Heart left ventricle (tissue), 16 donors: Measurements from ENCODE around the gene GNGT2. TPM values are rescaled to one million over a fixed set of nuclear protein-coding genes. Genes with fewer than 3 reads are reported as not detected.

Experiments
- ATAC-seq, 4 donors: fragments of 200-7000 bp; cut with Tn5 transposase; one replicate each; pipeline ENCODE4 v1.9.1; 2020 to 2022; ENCODE audit warnings: moderate library complexity in 4 of 4, mild to moderate bottlenecking in 3 of 4, moderate number of reproducible peaks in 1 of 4
- DNase-seq, 5 donors: peaks; one replicate each; pipeline ENCODE4 v3.0.0-alpha.2; 2020
- H3K27ac ChIP-seq, 12 donors: fragments of 200-600 bp; sonication (generic) in 4 of 12; one replicate each; pipeline versions ENCODE4 v1.5.0 to v1.8.0; 2016 to 2022; ENCODE audit warnings: mild to moderate bottlenecking in 2 of 12
- H3K27me3 ChIP-seq, 9 donors: fragments of 200-600 bp; sonication (generic) in 2 of 9; one replicate each; pipeline versions ENCODE4 v1.5.1 to v1.8.0; 2016 to 2022; ENCODE audit warnings: mild to moderate bottlenecking in 3 of 9
- H3K36me3 ChIP-seq, 9 donors: fragments of 200-600 bp; sonication (generic) in 2 of 9; one replicate each; pipeline versions ENCODE4 v1.5.0 to v1.8.0; 2018 to 2022; ENCODE audit warnings: mild to moderate bottlenecking in 2 of 9
- H3K4me1 ChIP-seq, 12 donors: fragments of 200-600 bp; sonication (generic) in 4 of 12; one replicate each; pipeline versions ENCODE4 v1.5.0 to v1.8.0; 2016 to 2022; ENCODE audit warnings: mild to moderate bottlenecking in 3 of 12
- H3K4me3 ChIP-seq, 12 donors: fragments of 200-600 bp; sonication (generic) in 4 of 12; one replicate each; pipeline versions ENCODE4 v1.5.0 to v1.8.0; 2017 to 2022; ENCODE audit warnings: mild to moderate bottlenecking in 9 of 12, moderate library complexity in 4 of 12
- H3K9me3 ChIP-seq, 12 donors: fragments of 200-600 bp; sonication (generic) in 4 of 12; one replicate each; pipeline versions ENCODE4 v1.5.0 to v1.8.0; 2016 to 2022; ENCODE audit warnings: mild to moderate bottlenecking in 1 of 12
- CTCF ChIP-seq, 12 donors: fragments of 200-600 bp; sonication (generic) in 4 of 12; IDR thresholded peaks; one replicate each; pipeline versions ENCODE4 v1.5.0 to v1.8.0; 2018 to 2022; ENCODE audit warnings: antibody characterized with exemption in 12 of 12, mild to moderate bottlenecking in 5 of 12
- POLR2A ChIP-seq, 2 donors: fragments of 450-650 bp; IDR thresholded peaks; one replicate each; pipeline ENCODE4 v1.6.1; 2017; ENCODE audit warnings: antibody characterized with exemption in 2 of 2, mild to moderate bottlenecking in 2 of 2, moderate library complexity in 2 of 2
- WGBS, 4 donors: extraction: QIAGEN DNeasy Blood & Tissue Kit in 2 of 4; methylation state at CpG; one replicate each; pipeline versions ENCODE4 v1.1.5 to v1.1.7; 2013 to 2018; 5-methylcytosine and 5-hydroxymethylcytosine counted together
- intact Hi-C, 10 donors: fragments of 100-400 bp; cut with DNase I; formaldehyde crosslinking; loops; one replicate each; pipeline versions ENCODE4 v1.11.1 to v1.14.2; 2022
- polyA plus RNA-seq, 2 donors: library from polyadenylated mRNA; stranded (reverse); fragments of 200-250 nt; gene quantifications; one replicate each; pipeline ENCODE4 v1.2.3, GENCODE V29; 2013
- total RNA-seq, 9 donors: library from RNA; depleted of rRNA in 2 of 9; stranded (reverse); fragments of >200 nt in 2 of 9; fragmentation: NEBNext Ultra II Directional in 3 of 9; extraction: Animal tissue kit (Norgen Biotek cat#: 25700) in 3 of 9; gene quantifications; one replicate each; pipeline versions ENCODE4 v1.1.0 to v1.2.4, GENCODE V29; 2016 to 2023
- donor health status: ischemic (EF 13 %, LVEDD 7.1; RV severe dilation, severe dysfunction).
- donor health status: healthy with polysubstance abuse.
- donor health status: DM: no; HTN: yes; CAD: no.
- donor health status: DM: no; HTN: no; CAD: no.
- donor health status: ischemic (EF 25% LVEDD 6.9; RV normal size, moderate dysfunction).
- donor health status: ischemic (EF 25% LVEDD 5.7; RV mildly dilated, moderate dysfunction).
- donor health status: healthy.
- donor health status: DM: yes; HTN: yes; CAD: no.
- donor health status: ischemic (EF 35%, LVEDD 5.7; RV mildly dilated, moderate dysfunction).
- donor health status: nonischemic (EF 11% LVEDD 7.7; RV severe dilation, severe dysfunction).
- donor health status: DM: yes; HTN: yes; CAD: no.
- donor health status: PGD.
- donor health status: ischemic (EF 29% LVEDD 5.4; RV normal size, mild dysfunction).
- donor health status: nonischemic (EF 23%, LVEDD 6.1; RV moderate dilation, normal function).

Gene GNGT2
- total and polyA plus RNA-seq, 11 donors = 0.76 to 4.9 (median 1.5) TPM

DNA sequence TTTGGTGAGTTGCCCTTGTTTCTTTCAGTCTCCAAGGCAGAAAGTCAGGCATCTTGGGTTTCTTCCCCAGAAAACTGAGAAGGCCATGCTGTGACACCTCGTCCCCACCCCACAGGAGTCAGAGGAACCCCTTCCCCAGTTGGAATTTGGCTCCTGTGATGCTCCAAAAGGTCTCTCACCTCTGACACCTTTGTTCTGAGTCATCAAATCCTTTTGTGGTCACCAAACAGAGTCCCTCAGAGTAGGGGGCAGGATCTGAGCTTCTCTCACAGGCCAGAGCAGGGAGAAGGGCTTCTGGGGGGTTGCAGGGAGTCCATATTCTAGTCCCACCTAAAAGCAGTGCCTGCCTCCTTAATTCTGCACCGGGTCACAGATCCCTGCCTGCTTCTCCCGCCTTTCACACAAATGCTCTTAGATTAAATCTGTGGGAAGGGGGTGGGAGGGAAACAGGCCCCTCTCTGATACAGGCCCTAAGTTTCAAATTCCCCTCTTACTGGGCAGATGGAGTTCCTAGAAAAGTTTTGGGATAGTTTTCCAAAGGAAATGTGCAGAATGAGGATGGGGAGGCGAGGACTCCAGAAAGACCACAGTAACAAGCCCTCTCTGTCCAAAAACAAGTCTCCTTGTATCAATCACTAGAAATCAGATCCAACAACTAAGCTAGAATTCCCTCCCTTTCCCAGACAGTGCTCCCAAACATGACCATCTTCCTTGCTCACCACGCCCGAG, 18.9 kb upstream of the GNGT2 start:
- no peaks in the 10 kb centered on the region for H3K36me3 ChIP-seq
- ATAC-seq = no peak

DNA sequence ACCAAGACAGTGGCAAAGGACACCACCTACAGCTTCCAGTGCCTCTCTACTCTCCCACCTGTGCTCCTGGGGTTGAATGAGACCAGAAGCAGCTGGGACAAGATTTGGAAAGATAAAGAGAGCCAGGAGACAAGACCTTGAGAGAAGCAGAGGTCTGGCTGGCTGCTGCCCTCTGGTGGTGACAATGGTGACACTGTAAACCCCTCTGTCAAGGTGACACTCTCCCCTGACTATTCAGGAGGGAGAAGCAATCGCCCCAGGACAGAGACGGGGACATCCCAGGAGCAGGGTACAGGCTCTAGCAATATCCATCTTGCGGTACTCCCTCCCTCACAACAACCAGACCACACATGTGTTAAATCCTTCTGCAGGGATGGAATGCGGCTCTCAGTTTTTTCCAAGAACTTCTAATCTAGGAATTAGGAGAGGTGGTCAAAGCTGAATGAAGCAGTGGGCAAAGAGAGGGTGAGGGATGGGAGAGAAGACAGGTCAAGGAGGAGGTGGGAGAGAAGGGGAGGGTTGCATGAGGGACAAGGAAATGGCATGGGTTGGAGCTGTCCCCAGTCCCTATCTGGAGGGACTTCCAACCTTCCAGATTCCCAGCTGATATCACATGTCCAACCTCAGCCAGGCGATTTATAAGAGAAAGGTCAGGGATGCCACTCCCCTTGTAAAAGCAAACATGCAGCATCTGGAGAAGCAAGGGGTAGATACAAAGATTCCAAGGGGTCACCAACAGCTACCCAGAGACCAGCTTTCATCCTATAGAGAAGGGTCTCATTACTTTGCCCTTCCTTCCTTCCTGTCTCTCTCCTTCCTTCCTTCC, 17.3 kb upstream of the GNGT2 start:
- ATAC-seq = peak in 3 of 4 donors; percentile 46 to 53 (median 52)
- peak; percentile 71 to 88 (median 82) for TF ChIP-seq CTCF (IDR thresholded peaks at IDR 0.05)
- no peak for TF ChIP-seq POLR2A (IDR thresholded peaks at IDR 0.05)
- H3K4me1 ChIP-seq = peaks cover 0 to 53% (median 30%) of the 10 kb centered on the region in 12 donors
- 12 to 29% (median 21%) methylated on average over 5 of the region's 5 CpGs for WGBS, 4 donors
- intact Hi-C loops = loop anchor here (1.0 to 10.0 kb wide), 13 partner anchors 19 to 167 kb away; no protein-coding TSS in a partner anchor
- H3K36me3 ChIP-seq = peaks cover 0 to under 1% (median 0%) of the 10 kb centered on the region in 9 donors
- peak; percentile 67 to 86 (median 76) for DNase-seq
- H3K27ac ChIP-seq = no peak overlapping the region
- peaks cover 11 to 36% (median 26%) of the 10 kb centered on the region in 9 donors for H3K27me3 ChIP-seq
- H3K9me3 ChIP-seq = no peaks in the 10 kb centered on the region
- no peak overlapping the region for H3K4me3 ChIP-seq

More for the DNA sequence above, 18.9 kb upstream of the GNGT2 start:
- Histone ChIP-seq H3K4me3 (peak overlapping the region in 9 of 12 donors; percentile 39 to 75 (median 69)), H3K4me1 (peaks cover 0 to 37% (median 19%) of the 10 kb centered on the region in 12 donors), H3K27ac (no peak overlapping the region), H3K9me3 (no peaks in the 10 kb centered on the region), H3K27me3 (peaks cover 6 to 21% (median 13%) of the 10 kb centered on the region in 9 donors)
- WGBS, 4 donors = 64 to 69% (median 66%) methylated on average over 6 of the region's 6 CpGs
- intact Hi-C loops = loop anchor here in 9 of 10 donors (5.0 to 10.0 kb wide), 9 partner anchors 37 to 166 kb away; no protein-coding TSS in a partner anchor
- TF ChIP-seq POLR2A (IDR thresholded peaks at IDR 0.05) = no peak
- TF ChIP-seq CTCF (IDR thresholded peaks at IDR 0.05) = no peak
- no peak for DNase-seq

GRCh38 chr17:49226771-49227435, 16.5 kb upstream of the GNGT2 start:
- peaks cover 11 to 38% (median 26%) of the 10 kb centered on the region in 9 donors for H3K27me3 ChIP-seq
- TF ChIP-seq POLR2A (IDR thresholded peaks at IDR 0.05) (no peak), CTCF (IDR thresholded peaks at IDR 0.05) (no peak)
- peaks cover 0 to 54% (median 30%) of the 10 kb centered on the region in 12 donors for H3K4me1 ChIP-seq
- no peaks in the 10 kb centered on the region for H3K9me3 ChIP-seq
- no peak for DNase-seq
- ATAC-seq = no peak
- H3K27ac ChIP-seq = no peak overlapping the region
- H3K36me3 ChIP-seq = peaks cover 0 to 5% (median 0%) of the 10 kb centered on the region in 9 donors
- intact Hi-C loops = loop anchor here (1.0 to 10.0 kb wide), 13 partner anchors 18 to 168 kb away; no protein-coding TSS in a partner anchor
- H3K4me3 ChIP-seq = no peak overlapping the region
- 68 to 85% (median 77%) methylated on average over 3 of the region's 3 CpGs for WGBS, 4 donors
